Measurements from ENCODE around the gene LRRC4C. TPM values are rescaled to one million over a fixed set of nuclear protein-coding genes. Genes with fewer than 3 reads are reported as not detected.

Gene LRRC4C
- total RNA-seq, 1 donor from 2014 or later = 14.0 TPM

DNA sequence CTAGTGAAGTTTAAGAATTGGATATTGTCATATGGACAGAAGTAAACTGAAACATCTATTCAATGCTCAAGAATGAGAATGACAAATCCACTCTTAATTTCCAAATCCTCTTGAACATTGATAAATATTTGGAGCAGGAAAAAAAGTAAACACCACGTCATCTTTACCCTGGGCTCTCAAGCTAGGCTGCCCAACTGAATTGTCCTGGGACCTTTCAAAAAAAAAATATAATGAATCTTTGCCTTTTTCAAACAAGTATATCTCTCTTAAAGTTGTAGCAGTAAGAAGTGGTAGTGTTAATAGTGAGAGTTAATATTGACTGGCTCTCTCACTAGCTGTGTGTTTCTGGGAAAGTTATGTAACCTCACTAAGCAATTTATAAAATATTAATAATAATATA is 374.3 kb downstream of the LRRC4C start:
- Mint-ChIP-seq H3K4me3 (no peak overlapping the region), H3K27ac (no peak overlapping the region), H3K36me3 (no peaks in the 10 kb centered on the region), H3K4me1 (ENCODE audit: unreplicated experiment) (no peaks in the 10 kb centered on the region), H3K9me3 (no peaks in the 10 kb centered on the region), H3K27me3 (no peaks in the 10 kb centered on the region)
- no peak for TF ChIP-seq CTCF (conservative IDR thresholded peaks at IDR 0.05)
- no peak for DNase-seq (ENCODE audit: extremely low spot score, unreplicated experiment)

DNA sequence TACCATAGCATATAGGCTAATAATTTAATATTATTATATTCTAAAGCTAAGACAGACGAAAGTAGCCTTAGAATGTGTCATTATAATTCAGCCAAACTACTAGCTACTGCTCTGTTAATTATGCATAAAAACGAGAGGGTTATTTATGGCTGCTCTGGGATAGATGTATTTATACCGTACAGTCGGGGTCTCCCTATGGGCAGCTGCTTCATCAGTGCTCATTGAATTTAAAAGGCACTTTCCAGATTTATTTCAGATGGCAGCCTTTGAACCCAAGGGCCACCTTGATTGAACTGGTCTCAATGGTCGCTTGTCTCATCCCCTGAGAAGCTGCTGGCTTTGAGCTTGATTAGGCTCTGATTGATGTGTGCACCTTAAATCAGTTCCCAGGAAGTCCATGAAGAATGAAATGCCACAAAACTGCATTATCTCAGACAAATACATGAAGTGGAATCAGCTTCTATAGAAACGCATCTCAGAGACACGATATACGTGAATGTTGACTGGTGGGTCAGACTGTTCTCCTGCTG is 377.6 kb downstream of the LRRC4C start:
- TF ChIP-seq CTCF (conservative IDR thresholded peaks at IDR 0.05) = no peak

DNA sequence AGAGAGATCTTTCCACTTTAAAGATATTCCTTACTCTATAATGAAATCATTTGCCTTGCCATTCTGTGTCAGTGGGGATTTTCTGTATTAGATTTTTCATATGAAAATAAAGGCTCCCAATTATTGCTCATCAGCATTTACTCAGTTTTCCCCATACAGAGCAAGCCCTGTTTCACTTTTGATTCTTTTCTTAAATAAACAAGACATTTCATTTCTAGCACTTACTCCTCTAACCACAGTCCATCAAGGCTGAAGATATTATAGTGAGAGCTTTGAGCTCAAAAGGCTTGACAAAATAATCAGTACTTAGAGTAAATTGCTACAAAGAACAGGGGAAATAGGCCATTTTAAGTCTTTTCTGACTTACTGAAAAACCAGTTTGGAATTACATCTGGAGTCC is 385.1 kb downstream of the LRRC4C start:
- peaks cover 13% of the 10 kb centered on the region for H3K9me3 Mint-ChIP-seq
- H3K36me3 Mint-ChIP-seq = no peaks in the 10 kb centered on the region
- TF ChIP-seq CTCF (conservative IDR thresholded peaks at IDR 0.05) = no peak
- no peak for DNase-seq (ENCODE audit: extremely low spot score, unreplicated experiment)
- H3K4me3 Mint-ChIP-seq = no peak overlapping the region
- no peaks in the 10 kb centered on the region for H3K27me3 Mint-ChIP-seq
- no peak overlapping the region for H3K27ac Mint-ChIP-seq
- no peaks in the 10 kb centered on the region for H3K4me1 Mint-ChIP-seq (ENCODE audit: unreplicated experiment)

More for the DNA sequence above, 377.6 kb downstream of the LRRC4C start:
- no peaks in the 10 kb centered on the region for H3K4me1 Mint-ChIP-seq (ENCODE audit: unreplicated experiment)
- no peaks in the 10 kb centered on the region for H3K27me3 Mint-ChIP-seq
- no peaks in the 10 kb centered on the region for H3K9me3 Mint-ChIP-seq
- H3K4me3 Mint-ChIP-seq = no peak overlapping the region
- no peak for DNase-seq (ENCODE audit: extremely low spot score, unreplicated experiment)
- H3K27ac Mint-ChIP-seq = no peak overlapping the region
- no peaks in the 10 kb centered on the region for H3K36me3 Mint-ChIP-seq

- no peak for TF ChIP-seq CTCF (conservative IDR thresholded peaks at IDR 0.05)
- no peak overlapping the region for H3K27ac Mint-ChIP-seq
- peaks cover 11% of the 10 kb centered on the region for H3K9me3 Mint-ChIP-seq
- no peak overlapping the region for H3K4me3 Mint-ChIP-seq
- DNase-seq (ENCODE audit: extremely low spot score, unreplicated experiment) = no peak
- no peaks in the 10 kb centered on the region for H3K36me3 Mint-ChIP-seq
- no peaks in the 10 kb centered on the region for H3K27me3 Mint-ChIP-seq
- H3K4me1 Mint-ChIP-seq (ENCODE audit: unreplicated experiment) = no peaks in the 10 kb centered on the region
Observed at GRCh38 chr11:41065432-41065831, 394.0 kb downstream of the LRRC4C start.

DNA sequence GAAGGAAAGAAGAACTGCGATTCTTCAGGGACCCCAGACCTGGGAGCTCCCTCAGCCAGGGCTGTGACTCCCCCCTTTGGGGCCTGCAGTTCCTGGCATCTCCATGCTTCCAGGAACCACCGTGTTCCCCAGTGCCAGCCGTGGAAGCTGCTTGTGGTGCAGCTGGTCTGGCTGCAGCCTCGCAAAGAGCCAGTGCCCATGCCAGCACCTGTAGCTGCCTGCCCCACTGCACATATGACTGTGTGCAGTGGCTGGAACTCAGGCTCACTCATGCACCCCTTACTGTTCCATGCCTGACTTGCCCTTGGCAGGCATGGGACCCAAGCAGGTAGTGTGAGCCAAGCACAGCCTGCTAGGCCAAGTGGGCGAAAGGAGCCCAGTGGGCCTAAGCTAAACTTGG is 401.3 kb downstream of the LRRC4C start:
- H3K4me3 Mint-ChIP-seq = no peak overlapping the region
- DNase-seq (ENCODE audit: extremely low spot score, unreplicated experiment) = no peak
- H3K27me3 Mint-ChIP-seq = peaks cover 6% of the 10 kb centered on the region
- TF ChIP-seq CTCF (conservative IDR thresholded peaks at IDR 0.05) = no peak
- H3K9me3 Mint-ChIP-seq = no peaks in the 10 kb centered on the region
- no peak overlapping the region for H3K27ac Mint-ChIP-seq
- no peaks in the 10 kb centered on the region for H3K36me3 Mint-ChIP-seq
- no peaks in the 10 kb centered on the region for H3K4me1 Mint-ChIP-seq (ENCODE audit: unreplicated experiment)
